Panc1 (cell line): Measurements from ENCODE around the gene XXYLT1.

Source experiments
- POLR2AphosphoS5 ChIP-seq: IDR thresholded peaks from 2 replicates; pipeline ENCODE4 v1.6.1; 2012; ENCODE audit warnings: mild to moderate bottlenecking, low read depth, low read length, moderate library complexity
- TF ChIP-seq, protein P1 (sequence below): fragments of 450-650 bp; IDR thresholded peaks from 2 replicates; pipeline ENCODE4 v1.5.1; 2017; ENCODE audit warnings: mild to moderate bottlenecking

- TF ChIP-seq, protein P1, sequence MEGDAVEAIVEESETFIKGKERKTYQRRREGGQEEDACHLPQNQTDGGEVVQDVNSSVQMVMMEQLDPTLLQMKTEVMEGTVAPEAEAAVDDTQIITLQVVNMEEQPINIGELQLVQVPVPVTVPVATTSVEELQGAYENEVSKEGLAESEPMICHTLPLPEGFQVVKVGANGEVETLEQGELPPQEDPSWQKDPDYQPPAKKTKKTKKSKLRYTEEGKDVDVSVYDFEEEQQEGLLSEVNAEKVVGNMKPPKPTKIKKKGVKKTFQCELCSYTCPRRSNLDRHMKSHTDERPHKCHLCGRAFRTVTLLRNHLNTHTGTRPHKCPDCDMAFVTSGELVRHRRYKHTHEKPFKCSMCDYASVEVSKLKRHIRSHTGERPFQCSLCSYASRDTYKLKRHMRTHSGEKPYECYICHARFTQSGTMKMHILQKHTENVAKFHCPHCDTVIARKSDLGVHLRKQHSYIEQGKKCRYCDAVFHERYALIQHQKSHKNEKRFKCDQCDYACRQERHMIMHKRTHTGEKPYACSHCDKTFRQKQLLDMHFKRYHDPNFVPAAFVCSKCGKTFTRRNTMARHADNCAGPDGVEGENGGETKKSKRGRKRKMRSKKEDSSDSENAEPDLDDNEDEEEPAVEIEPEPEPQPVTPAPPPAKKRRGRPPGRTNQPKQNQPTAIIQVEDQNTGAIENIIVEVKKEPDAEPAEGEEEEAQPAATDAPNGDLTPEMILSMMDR: no peak
- no peak for TF ChIP-seq POLR2AphosphoS5
Observed at GRCh38 chr3:195133462-195133861, 137.5 kb downstream of the XXYLT1 start.
